Natural killer cell treated with Interleukin-12 subunit alpha and Interleukin-12 subunit beta and Interleukin-15 and Interleukin-18, amount 100 ng/mL, for 72 hours (primary cell): ENCODE results near the gene IMP4. TPM values are rescaled to one million over a fixed set of nuclear protein-coding genes. Genes with fewer than 3 reads are reported as not detected.

Experiments
- ATAC-seq, 2 donors: fragments of 150-1000 bp; cut with Tn5 transposase in 1 of 2; sonication (Bioruptor Pico), chemical (Tn5 transposase) in 1 of 2; 2 replicates each; pipeline ENCODE4 v1.10.0; 2021
- DNase-seq: peaks from one replicate; pipeline ENCODE4 v3.0.0; 2022; ENCODE audit warnings: low spot score
- H3K27ac Mint-ChIP-seq, 2 donors: 1 replicate in 1 of 2; 2 replicates in 1 of 2; pipeline ENCODE4 v1.8.0; 2022; ENCODE audit warnings: mixed read lengths in 2 of 2, mild to moderate bottlenecking in 1 of 2, moderate library complexity in 1 of 2
- H3K27me3 Mint-ChIP-seq, 2 donors: 1 replicate in 1 of 2; 2 replicates in 1 of 2; pipeline ENCODE4 v1.8.0; 2022; ENCODE audit warnings: mixed read lengths in 2 of 2
- H3K36me3 Mint-ChIP-seq: one replicate; pipeline ENCODE4 v1.8.0; 2022; ENCODE audit warnings: mixed read lengths
- H3K4me1 Mint-ChIP-seq, 2 donors: 1 replicate in 1 of 2; 2 replicates in 1 of 2; pipeline ENCODE4 v1.8.0; 2022; ENCODE audit warnings: low read depth in 2 of 2, mixed read lengths in 2 of 2, mild to moderate bottlenecking in 1 of 2
- H3K4me3 Mint-ChIP-seq: one replicate; pipeline ENCODE4 v1.8.0; 2022; ENCODE audit warnings: mixed read lengths
- H3K9me3 Mint-ChIP-seq: 2 replicates; pipeline ENCODE4 v1.8.0; 2022; ENCODE audit warnings: mixed read lengths
- total RNA-seq, 2 donors: library from RNA; stranded (reverse); gene quantifications; one replicate each; pipeline ENCODE4 v1.2.3, GENCODE V29; 2022

The IMP4 gene
- total RNA-seq, 2 donors from 2014 or later, result 94.1 to 198 TPM

GRCh38 chr2:130342020-130342532 lies 621 bp upstream of the IMP4 start:
- Mint-ChIP-seq H3K36me3 (peaks cover 12% of the 10 kb centered on the region), H3K9me3 (no peaks in the 10 kb centered on the region), H3K4me1 (peaks cover 21 to 28% of the 10 kb centered on the region in 2 donors)

GRCh38 chr2:130344578-130344977 lies 1.9 kb downstream of the IMP4 start:
- Mint-ChIP-seq H3K27ac (no peak overlapping the region), H3K36me3 (peaks cover 18% of the 10 kb centered on the region)
- no peak for ATAC-seq

More at GRCh38 chr2:130342020-130342532, 621 bp upstream of the IMP4 start:
- H3K27ac Mint-ChIP-seq, result peak overlapping the region; percentile 97
- ATAC-seq (peak; percentile 89 to 91), DNase-seq (peak; percentile 95)
- H3K27me3 Mint-ChIP-seq, result no peaks in the 10 kb centered on the region
- peak overlapping the region; percentile 98 for H3K4me3 Mint-ChIP-seq

GRCh38 chr2:130345091-130345490 lies 2.4 kb downstream of the IMP4 start:
- ATAC-seq (no peak), DNase-seq (no peak)
- no peaks in the 10 kb centered on the region for H3K27me3 Mint-ChIP-seq
- no peak overlapping the region for H3K27ac Mint-ChIP-seq
- H3K9me3 Mint-ChIP-seq, result no peaks in the 10 kb centered on the region
- H3K4me1 Mint-ChIP-seq, result peaks cover 20 to 28% of the 10 kb centered on the region in 2 donors
- peak overlapping the region; percentile 48 for H3K4me3 Mint-ChIP-seq
- peaks cover 18% of the 10 kb centered on the region for H3K36me3 Mint-ChIP-seq

More at GRCh38 chr2:130344578-130344977, 1.9 kb downstream of the IMP4 start:
- Mint-ChIP-seq H3K9me3 (no peaks in the 10 kb centered on the region), H3K4me3 (peak overlapping the region; percentile 48), H3K4me1 (peaks cover 21 to 28% of the 10 kb centered on the region in 2 donors), H3K27me3 (no peaks in the 10 kb centered on the region)
- no peak for DNase-seq

- ATAC-seq, result no peak
- Mint-ChIP-seq H3K9me3 (no peaks in the 10 kb centered on the region), H3K4me1 (peaks cover 20 to 31% of the 10 kb centered on the region in 2 donors), H3K4me3 (no peak overlapping the region), H3K27me3 (no peaks in the 10 kb centered on the region), H3K36me3 (peaks cover 18% of the 10 kb centered on the region), H3K27ac (no peak overlapping the region)
- no peak for DNase-seq
These were observed 2.9 kb downstream of the IMP4 start for GRCh38 chr2:130345611-130346010.

GRCh38 chr2:130346041-130346740 lies 3.5 kb downstream of the IMP4 start:
- Mint-ChIP-seq H3K27ac (peak overlapping the region in 1 of 2 donors; percentile 21), H3K9me3 (no peaks in the 10 kb centered on the region), H3K27me3 (no peaks in the 10 kb centered on the region), H3K4me1 (peaks cover 17 to 29% of the 10 kb centered on the region in 2 donors), H3K4me3 (no peak overlapping the region), H3K36me3 (peaks cover 16% of the 10 kb centered on the region)
- DNase-seq, result no peak
- no peak for ATAC-seq

- Mint-ChIP-seq H3K36me3 (peaks cover 14% of the 10 kb centered on the region), H3K27ac (peak overlapping the region in 1 of 2 donors; percentile 21), H3K4me3 (no peak overlapping the region), H3K27me3 (no peaks in the 10 kb centered on the region), H3K4me1 (peaks cover 13 to 27% of the 10 kb centered on the region in 2 donors), H3K9me3 (no peaks in the 10 kb centered on the region)
- DNase-seq (no peak), ATAC-seq (no peak)
These were observed 4.0 kb downstream of the IMP4 start for GRCh38 chr2:130346741-130347066.

GRCh38 chr2:130347220-130347925 lies 4.7 kb downstream of the IMP4 start:
- DNase-seq (no peak), ATAC-seq (no peak)
- Mint-ChIP-seq H3K4me1 (peaks cover 6 to 23% of the 10 kb centered on the region in 2 donors), H3K9me3 (no peaks in the 10 kb centered on the region), H3K4me3 (no peak overlapping the region), H3K27me3 (no peaks in the 10 kb centered on the region), H3K27ac (no peak overlapping the region), H3K36me3 (peaks cover 14% of the 10 kb centered on the region)

GRCh38 chr2:130349174-130349573 lies 6.5 kb downstream of the IMP4 start:
- Mint-ChIP-seq H3K27me3 (no peaks in the 10 kb centered on the region), H3K9me3 (no peaks in the 10 kb centered on the region), H3K36me3 (peaks cover 14% of the 10 kb centered on the region), H3K4me1 (peaks cover 6 to 18% of the 10 kb centered on the region in 2 donors), H3K27ac (no peak overlapping the region), H3K4me3 (no peak overlapping the region)
- no peak for DNase-seq
- no peak for ATAC-seq

GRCh38 chr2:130351711-130352110 lies 9.0 kb downstream of the IMP4 start:
- ATAC-seq (no peak), DNase-seq (no peak)
- Mint-ChIP-seq H3K9me3 (no peaks in the 10 kb centered on the region), H3K27me3 (no peaks in the 10 kb centered on the region), H3K4me3 (no peak overlapping the region), H3K4me1 (peaks cover 15 to 19% of the 10 kb centered on the region in 2 donors), H3K27ac (no peak overlapping the region), H3K36me3 (peaks cover 8% of the 10 kb centered on the region)

- Mint-ChIP-seq H3K36me3 (peaks cover 4% of the 10 kb centered on the region), H3K9me3 (no peaks in the 10 kb centered on the region), H3K27ac (no peak overlapping the region), H3K4me1 (peaks cover 12 to 19% of the 10 kb centered on the region in 2 donors), H3K27me3 (no peaks in the 10 kb centered on the region), H3K4me3 (no peak overlapping the region)
- ATAC-seq (no peak), DNase-seq (no peak)
These were observed 9.5 kb downstream of the IMP4 start for GRCh38 chr2:130352237-130352636.

GRCh38 chr2:130353291-130354138 lies 10.8 kb downstream of the IMP4 start:
- Mint-ChIP-seq H3K9me3 (no peaks in the 10 kb centered on the region), H3K4me3 (peak overlapping the region; percentile 3), H3K36me3 (no peaks in the 10 kb centered on the region), H3K27me3 (no peaks in the 10 kb centered on the region), H3K27ac (no peak overlapping the region), H3K4me1 (peaks cover 10 to 19% of the 10 kb centered on the region in 2 donors)
- ATAC-seq (no peak), DNase-seq (no peak)

GRCh38 chr2:130354139-130354428 lies 11.4 kb downstream of the IMP4 start:
- H3K36me3 Mint-ChIP-seq, result no peaks in the 10 kb centered on the region
- no peaks in the 10 kb centered on the region for H3K9me3 Mint-ChIP-seq
- peaks cover 10 to 21% of the 10 kb centered on the region in 2 donors for H3K4me1 Mint-ChIP-seq
- DNase-seq (no peak), ATAC-seq (no peak)
- no peak overlapping the region for H3K27ac Mint-ChIP-seq
- no peaks in the 10 kb centered on the region for H3K27me3 Mint-ChIP-seq
- H3K4me3 Mint-ChIP-seq, result peak overlapping the region; percentile 3

GRCh38 chr2:130355172-130355577 lies 12.5 kb downstream of the IMP4 start:
- H3K36me3 Mint-ChIP-seq, result no peaks in the 10 kb centered on the region
- H3K4me1 Mint-ChIP-seq, result peaks cover 16 to 29% of the 10 kb centered on the region in 2 donors
- ATAC-seq, result no peak

More at GRCh38 chr2:130355172-130355577, 12.5 kb downstream of the IMP4 start:
- Mint-ChIP-seq H3K9me3 (no peaks in the 10 kb centered on the region), H3K27me3 (no peaks in the 10 kb centered on the region), H3K4me3 (peak overlapping the region; percentile 80), H3K27ac (peak overlapping the region; percentile 17 to 52)
- DNase-seq, result no peak
